ENCODE data around the gene TUB.

GRCh38 chr11:8099291-8099899 lies 18.4 kb downstream of the TUB start:
- TF ChIP-seq ZBTB17 (tag by site-specific recombination; IDR thresholded peaks at IDR 0.05) (no peak), ZEB2 (tag by site-specific recombination; IDR thresholded peaks at IDR 0.05) (no peak)
